HUES6 (cell line): ENCODE measurements around the gene NPLOC4.

Source experiments
- H3K27ac ChIP-seq: 2 replicates; pipeline ENCODE4 v1.7.0; 2013; ENCODE audit warnings: low read depth, mild to moderate bottlenecking, low read length, inconsistent platforms
- H3K27me3 ChIP-seq: 2 replicates; pipeline ENCODE4 v1.6.1; 2013; ENCODE audit warnings: low read length; ENCODE audit not compliant: control insufficient read depth, insufficient read depth
- H3K36me3 ChIP-seq: 2 replicates; pipeline ENCODE4 v1.6.1; 2013; ENCODE audit warnings: low read length; ENCODE audit not compliant: control insufficient read depth, insufficient read depth
- H3K4me1 ChIP-seq: 2 replicates; pipeline ENCODE4 v1.6.1; 2013; ENCODE audit warnings: low read length; ENCODE audit not compliant: control insufficient read depth, insufficient read depth
- H3K4me3 ChIP-seq: 2 replicates; pipeline ENCODE4 v1.5.1; 2013; ENCODE audit warnings: low read depth, low read length
- H3K9ac ChIP-seq: one replicate; pipeline ENCODE4 v1.6.1; 2013; ENCODE audit warnings: mild to moderate bottlenecking, low read length
- H3K9me3 ChIP-seq: 2 replicates; pipeline ENCODE4 v1.6.1; 2013; ENCODE audit warnings: low read depth, low read length; ENCODE audit not compliant: control insufficient read depth, insufficient read depth

The NPLOC4 gene

GRCh38 chr17:81514489-81514738 is 122.5 kb downstream of the NPLOC4 start:
- Histone ChIP-seq H3K27ac (peak overlapping the region; percentile 97), H3K36me3 (peaks cover 29% of the 10 kb centered on the region), H3K9ac (peak overlapping the region; percentile 100), H3K9me3 (no peaks in the 10 kb centered on the region), H3K4me3 (peak overlapping the region; percentile 83), H3K4me1 (peaks cover 29% of the 10 kb centered on the region), H3K27me3 (peaks cover 15% of the 10 kb centered on the region)

- Histone ChIP-seq H3K4me3 (peak overlapping the region; percentile 83), H3K9me3 (no peaks in the 10 kb centered on the region), H3K27me3 (peaks cover 10% of the 10 kb centered on the region), H3K27ac (peak overlapping the region; percentile 97), H3K36me3 (peaks cover 34% of the 10 kb centered on the region), H3K4me1 (peaks cover 28% of the 10 kb centered on the region), H3K9ac (peak overlapping the region; percentile 100)
These were observed 123.0 kb downstream of the NPLOC4 start for GRCh38 chr17:81513753-81514488.

- Histone ChIP-seq H3K4me1 (peaks cover 22% of the 10 kb centered on the region), H3K4me3 (peak overlapping the region; percentile 83), H3K36me3 (peaks cover 37% of the 10 kb centered on the region)
These were observed 123.5 kb downstream of the NPLOC4 start for GRCh38 chr17:81513372-81513752.

GRCh38 chr17:81512562-81513371 is 124.1 kb downstream of the NPLOC4 start, which contains the start of gene ACTG1:
Gene ACTG1, minus strand, starts transcription at chr17:81512799. Its CDS starts 445 bp downstream, at chr17:81512354.
- Histone ChIP-seq H3K4me3 (peak within 1 kb of the TSS; percentile 83), H3K27ac (peak within 1 kb of the TSS; percentile 97), H3K27me3 (no peaks in the 10 kb centered on the region), H3K36me3 (peaks cover 37% of the 10 kb centered on the region), H3K9ac (peak within 1 kb of the TSS; percentile 100), H3K4me1 (peaks cover 16% of the 10 kb centered on the region), H3K9me3 (no peaks in the 10 kb centered on the region)

More at GRCh38 chr17:81513372-81513752, 123.5 kb downstream of the NPLOC4 start:
- H3K27ac ChIP-seq: peak overlapping the region; percentile 97
- H3K9me3 ChIP-seq: no peaks in the 10 kb centered on the region
- peaks cover 4% of the 10 kb centered on the region for H3K27me3 ChIP-seq
- peak overlapping the region; percentile 100 for H3K9ac ChIP-seq

GRCh38 chr17:81511804-81512561 is 124.9 kb downstream of the NPLOC4 start:
- Histone ChIP-seq H3K4me3 (peak overlapping the region; percentile 82), H3K4me1 (peaks cover 12% of the 10 kb centered on the region)

GRCh38 chr17:81511554-81511803 is 125.4 kb downstream of the NPLOC4 start:
- peaks cover 8% of the 10 kb centered on the region for H3K4me1 ChIP-seq
- peak overlapping the region; percentile 99 for H3K9ac ChIP-seq
- H3K9me3 ChIP-seq: no peaks in the 10 kb centered on the region
- H3K27ac ChIP-seq: peak overlapping the region; percentile 94; the same call in 1 of the 2 replicates
- peaks cover 37% of the 10 kb centered on the region for H3K36me3 ChIP-seq
- H3K27me3 ChIP-seq: no peaks in the 10 kb centered on the region
- peak overlapping the region; percentile 82 for H3K4me3 ChIP-seq

More at GRCh38 chr17:81511804-81512561, 124.9 kb downstream of the NPLOC4 start:
- Histone ChIP-seq H3K36me3 (peaks cover 37% of the 10 kb centered on the region), H3K9ac (peak overlapping the region; percentile 99), H3K27me3 (no peaks in the 10 kb centered on the region), H3K27ac (peak overlapping the region; percentile 94), H3K9me3 (no peaks in the 10 kb centered on the region)

GRCh38 chr17:81510785-81511553 is 125.9 kb downstream of the NPLOC4 start:
- Histone ChIP-seq H3K36me3 (peaks cover 37% of the 10 kb centered on the region), H3K27ac (peak overlapping the region; percentile 94; the same call in 1 of the 2 replicates), H3K4me3 (peak overlapping the region; percentile 82), H3K27me3 (no peaks in the 10 kb centered on the region), H3K4me1 (peaks cover 3% of the 10 kb centered on the region), H3K9ac (peak overlapping the region; percentile 99), H3K9me3 (no peaks in the 10 kb centered on the region)

- no peaks in the 10 kb centered on the region for H3K4me1 ChIP-seq
- no peaks in the 10 kb centered on the region for H3K9me3 ChIP-seq
These were observed 126.7 kb downstream of the NPLOC4 start for GRCh38 chr17:81509972-81510784.

GRCh38 chr17:81509207-81509971 is 127.5 kb downstream of the NPLOC4 start:
- no peaks in the 10 kb centered on the region for H3K9me3 ChIP-seq
- peak overlapping the region; percentile 82 for H3K4me3 ChIP-seq
- H3K27me3 ChIP-seq: no peaks in the 10 kb centered on the region
- H3K9ac ChIP-seq: peak overlapping the region; percentile 99
- no peaks in the 10 kb centered on the region for H3K4me1 ChIP-seq
- no peak overlapping the region for H3K27ac ChIP-seq
- peaks cover 37% of the 10 kb centered on the region for H3K36me3 ChIP-seq

More at GRCh38 chr17:81509972-81510784, 126.7 kb downstream of the NPLOC4 start:
- Histone ChIP-seq H3K9ac (peak overlapping the region; percentile 99), H3K27me3 (no peaks in the 10 kb centered on the region), H3K36me3 (peaks cover 37% of the 10 kb centered on the region), H3K27ac (peak overlapping the region; percentile 94; the same call in 1 of the 2 replicates), H3K4me3 (peak overlapping the region; percentile 82)
